D721Med (cell line): ENCODE data around the gene NECTIN2.

Experiments used
- DNase-seq: peaks from one replicate; pipeline ENCODE4 v3.0.0; 2011; ENCODE audit warnings: low spot score; ENCODE audit not compliant: insufficient read length
- FAIRE-seq: peaks from 2 replicates; lab custom pipeline; 2011; peaks lifted over from hg19 to GRCh38; lab: Jason Lieb, UNC
- TF ChIP-seq, protein P1 (sequence below): IDR thresholded peaks from 2 replicates; pipeline ENCODE4 v1.5.1; 2012; ENCODE audit warnings: mild to moderate bottlenecking, control low read depth; ENCODE audit not compliant: insufficient read depth; ENCODE audit errors: missing control alignments

The NECTIN2 gene

GRCh38 chr19:44812142-44812718 lies 33.9 kb upstream of the NECTIN2 start:
- TF ChIP-seq, protein P1, sequence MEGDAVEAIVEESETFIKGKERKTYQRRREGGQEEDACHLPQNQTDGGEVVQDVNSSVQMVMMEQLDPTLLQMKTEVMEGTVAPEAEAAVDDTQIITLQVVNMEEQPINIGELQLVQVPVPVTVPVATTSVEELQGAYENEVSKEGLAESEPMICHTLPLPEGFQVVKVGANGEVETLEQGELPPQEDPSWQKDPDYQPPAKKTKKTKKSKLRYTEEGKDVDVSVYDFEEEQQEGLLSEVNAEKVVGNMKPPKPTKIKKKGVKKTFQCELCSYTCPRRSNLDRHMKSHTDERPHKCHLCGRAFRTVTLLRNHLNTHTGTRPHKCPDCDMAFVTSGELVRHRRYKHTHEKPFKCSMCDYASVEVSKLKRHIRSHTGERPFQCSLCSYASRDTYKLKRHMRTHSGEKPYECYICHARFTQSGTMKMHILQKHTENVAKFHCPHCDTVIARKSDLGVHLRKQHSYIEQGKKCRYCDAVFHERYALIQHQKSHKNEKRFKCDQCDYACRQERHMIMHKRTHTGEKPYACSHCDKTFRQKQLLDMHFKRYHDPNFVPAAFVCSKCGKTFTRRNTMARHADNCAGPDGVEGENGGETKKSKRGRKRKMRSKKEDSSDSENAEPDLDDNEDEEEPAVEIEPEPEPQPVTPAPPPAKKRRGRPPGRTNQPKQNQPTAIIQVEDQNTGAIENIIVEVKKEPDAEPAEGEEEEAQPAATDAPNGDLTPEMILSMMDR, result no peak
- no peak for FAIRE-seq
- DNase-seq, result no peak

DNA sequence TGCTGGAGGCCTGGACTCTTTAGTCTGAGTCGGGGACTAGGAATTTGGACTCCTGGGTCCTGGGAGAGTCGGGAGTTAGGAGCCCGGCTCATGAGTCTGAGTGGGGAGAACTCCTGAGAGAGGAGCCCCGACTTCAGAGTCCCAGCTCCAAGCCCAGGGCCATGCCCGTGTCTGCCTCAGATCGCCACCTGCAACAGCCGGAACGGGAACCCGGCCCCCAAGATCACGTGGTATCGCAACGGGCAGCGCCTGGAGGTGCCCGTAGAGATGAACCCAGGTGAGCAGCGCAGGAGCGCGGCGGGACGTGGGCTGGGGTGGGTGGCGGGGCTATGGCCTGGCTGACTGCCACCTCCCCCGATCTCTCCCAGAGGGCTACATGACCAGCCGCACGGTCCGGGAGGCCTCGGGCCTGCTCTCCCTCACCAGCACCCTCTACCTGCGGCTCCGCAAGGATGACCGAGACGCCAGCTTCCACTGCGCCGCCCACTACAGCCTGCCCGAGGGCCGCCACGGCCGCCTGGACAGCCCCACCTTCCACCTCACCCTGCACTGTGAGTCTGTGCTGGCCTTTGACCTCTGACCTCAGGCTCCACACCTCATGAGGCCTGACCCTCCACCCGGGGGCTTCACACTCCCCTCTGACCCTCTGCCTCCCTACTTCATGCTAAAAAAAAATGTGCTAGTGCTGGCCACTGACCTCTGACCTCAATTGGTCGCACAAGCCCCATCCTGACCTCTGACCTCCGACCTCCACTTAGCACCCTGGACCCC lies 32.8 kb upstream of the NECTIN2 start:
- TF ChIP-seq, protein P1, result no peak
- no peak for FAIRE-seq
- DNase-seq, result no peak

GRCh38 chr19:44813841-44814470 lies 32.1 kb upstream of the NECTIN2 start:
- TF ChIP-seq, protein P1, result no peak
- no peak for FAIRE-seq
- DNase-seq, result no peak

DNA sequence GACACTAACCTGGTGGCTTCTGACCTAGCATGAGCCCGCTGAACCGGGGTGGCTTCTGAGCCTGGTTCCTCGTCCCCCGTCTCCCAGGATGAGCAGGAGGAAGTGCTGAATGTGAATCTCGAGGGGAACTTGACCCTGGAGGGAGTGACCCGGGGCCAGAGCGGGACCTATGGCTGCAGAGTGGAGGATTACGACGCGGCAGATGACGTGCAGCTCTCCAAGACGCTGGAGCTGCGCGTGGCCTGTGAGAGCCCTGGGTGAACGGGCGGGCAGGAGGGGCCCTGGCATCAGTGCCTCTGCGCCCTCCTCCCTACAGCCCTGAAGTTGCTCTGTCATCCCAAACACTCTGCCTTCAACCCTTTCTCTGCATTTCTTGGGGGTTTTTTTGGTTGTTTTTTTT lies 31.6 kb upstream of the NECTIN2 start:
- FAIRE-seq (no peak), DNase-seq (no peak)
- TF ChIP-seq, protein P1, result no peak

DNA sequence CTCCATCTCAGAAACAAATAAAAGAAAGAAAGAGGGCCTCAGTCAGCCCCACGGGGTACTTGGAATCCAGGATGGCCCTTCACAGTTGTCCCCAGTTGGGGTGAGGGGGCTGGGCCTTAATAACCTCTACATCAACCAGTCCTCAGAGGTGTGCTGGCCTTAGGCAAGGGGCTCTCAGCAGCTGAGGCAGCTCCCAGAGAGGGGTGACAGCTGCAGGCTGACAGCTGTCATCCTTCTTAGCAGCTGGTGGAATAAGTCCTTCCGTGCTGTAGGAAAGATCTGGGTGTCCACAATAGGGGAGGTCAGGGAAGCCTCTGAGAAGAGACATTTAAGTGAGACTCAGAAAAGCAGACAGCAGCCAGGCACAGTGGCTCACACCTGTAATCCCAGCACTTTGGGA lies 29.8 kb upstream of the NECTIN2 start:
- DNase-seq (no peak), FAIRE-seq (no peak)
- TF ChIP-seq, protein P1, result no peak

DNA sequence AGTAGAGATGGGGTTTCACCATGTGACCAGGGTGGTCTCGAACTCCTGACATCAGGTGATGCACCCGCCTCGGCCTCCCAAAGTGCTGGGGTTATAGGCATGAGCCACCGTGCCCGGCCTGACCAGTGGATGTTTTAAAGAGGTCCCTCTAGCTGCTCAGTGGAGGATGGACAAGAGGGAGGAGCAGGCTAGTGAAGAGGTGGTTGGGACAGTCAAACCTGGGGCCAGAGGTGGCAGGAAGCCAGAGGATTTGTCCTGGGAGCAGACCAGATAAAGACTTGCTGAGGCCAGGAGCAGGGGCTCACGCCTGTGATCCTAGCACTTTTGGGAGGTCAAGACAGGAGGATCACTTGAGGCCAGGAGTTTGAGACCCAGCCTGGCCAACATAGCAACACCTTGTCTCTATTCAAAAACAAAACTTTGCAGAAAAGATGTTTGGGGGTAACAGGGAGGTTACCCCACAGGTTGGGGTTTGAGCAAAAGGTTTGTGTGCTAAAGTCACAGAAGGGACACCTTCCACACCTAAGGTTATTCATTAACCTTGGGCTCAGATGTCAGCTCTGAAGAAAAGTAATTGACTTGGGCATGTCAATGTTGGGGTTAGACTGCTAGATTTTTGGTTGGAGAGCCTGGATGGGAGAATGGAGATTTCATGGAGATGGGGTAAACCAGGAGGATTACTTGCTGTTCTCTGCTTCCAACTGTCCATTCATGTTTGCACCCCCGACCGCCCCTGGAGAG lies 28.2 kb upstream of the NECTIN2 start:
- TF ChIP-seq, protein P1, result no peak
- FAIRE-seq, result no peak
- no peak for DNase-seq
